HG03442 (cell line): ENCODE results near the gene ETV6.

ENCODE experiments used
- ATAC-seq: cut with Tn5 transposase; IDR thresholded peaks from one replicate; pipeline ENCODE4 v1.9.1; 2021; ENCODE audit warnings: mild to moderate bottlenecking, moderate library complexity; ENCODE audit not compliant: unreplicated experiment

Gene ETV6

GRCh38 chr12:11795192-11795912, 145.9 kb downstream of the ETV6 start:
- ATAC-seq = no peak

DNA sequence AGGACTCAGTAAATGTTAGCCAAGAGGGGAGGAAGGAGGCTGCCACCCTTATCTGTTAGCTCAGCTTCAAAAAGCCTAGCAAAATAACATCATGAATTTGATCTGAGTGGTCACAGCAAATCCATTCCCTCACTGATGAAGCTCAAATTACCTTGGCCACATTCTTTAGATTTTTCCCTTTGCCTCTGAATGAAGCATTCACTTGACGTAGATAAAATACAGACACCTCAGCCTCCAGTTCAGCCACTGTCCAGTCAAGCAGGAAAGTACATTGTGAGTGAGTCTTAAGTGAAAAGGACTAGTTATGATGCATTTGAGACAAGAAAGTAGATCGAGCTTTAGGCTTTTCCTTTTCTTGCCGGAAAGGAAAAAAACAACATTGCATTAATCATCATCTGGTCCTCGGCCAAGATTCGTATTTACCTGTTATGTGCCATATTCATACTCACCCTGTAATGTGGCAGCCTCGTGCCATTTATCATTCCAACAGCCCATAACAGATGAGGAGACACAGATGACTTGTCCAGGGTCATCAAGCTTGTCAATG, 146.5 kb downstream of the ETV6 start:
- ATAC-seq = no peak

DNA sequence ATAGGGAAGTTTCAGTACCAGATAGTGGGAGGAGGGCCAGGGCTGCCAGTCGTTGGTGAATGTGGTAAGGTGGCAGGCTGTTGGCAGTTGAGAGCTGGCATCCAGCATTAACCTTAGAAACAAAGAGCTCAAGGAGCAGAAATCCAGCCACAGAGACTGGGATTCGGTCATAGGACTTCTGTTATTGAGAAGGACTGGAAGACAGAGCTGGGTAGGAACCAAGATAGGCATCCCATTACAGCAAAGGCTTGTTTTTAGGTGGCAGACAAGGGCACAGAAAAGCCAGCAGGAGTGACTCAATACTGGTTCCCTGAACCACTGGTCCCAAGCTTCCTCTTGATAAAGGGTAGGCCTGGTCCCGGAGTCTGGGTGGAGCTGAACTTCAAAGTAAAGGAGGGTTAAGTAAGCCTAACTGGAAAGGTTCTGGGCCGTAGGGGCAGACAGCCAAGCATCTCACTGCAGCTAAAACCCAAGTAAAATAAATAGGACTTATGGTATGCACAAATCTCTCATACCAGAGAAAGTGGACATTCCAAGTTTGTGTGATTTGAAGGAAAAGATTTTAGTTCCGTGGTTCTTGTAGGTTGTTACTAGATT, 147.9 kb downstream of the ETV6 start:
- ATAC-seq = no peak

DNA sequence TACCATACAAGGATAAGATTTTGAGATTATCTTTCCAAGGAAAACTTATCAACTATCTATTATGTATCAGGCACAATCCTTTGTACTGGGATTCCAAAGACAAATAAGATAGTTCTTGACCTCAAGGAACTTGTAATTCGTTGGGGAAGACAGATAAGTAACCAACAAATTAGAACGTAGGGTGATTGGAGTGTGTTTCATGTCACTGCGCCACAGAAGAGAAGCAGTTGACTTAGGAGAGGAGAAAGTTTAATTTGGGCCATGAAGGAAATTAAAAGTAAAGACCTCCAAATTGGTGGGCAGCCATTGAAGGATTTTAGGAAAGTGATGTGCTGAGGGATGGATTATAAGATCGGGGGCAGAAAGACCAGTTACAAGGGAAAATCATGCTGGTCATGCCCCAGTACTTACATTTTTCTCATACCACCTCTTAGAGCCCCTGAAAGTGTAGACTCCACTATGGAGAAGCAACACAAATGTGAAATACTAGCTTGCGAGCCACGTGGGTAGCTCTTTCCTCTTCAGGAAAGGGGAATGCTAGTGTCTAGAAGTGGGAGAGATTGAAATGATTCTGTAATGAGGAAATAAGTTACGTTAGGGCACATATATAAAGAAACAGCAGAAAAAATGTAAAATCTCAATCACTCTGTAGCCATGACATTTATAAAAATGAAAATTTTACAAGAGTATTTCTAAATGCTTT, 148.7 kb downstream of the ETV6 start:
- no peak for ATAC-seq

GRCh38 chr12:11798856-11799501, 149.5 kb downstream of the ETV6 start:
- no peak for ATAC-seq

GRCh38 chr12:11799502-11799873, 150.0 kb downstream of the ETV6 start:
- ATAC-seq = no peak

DNA sequence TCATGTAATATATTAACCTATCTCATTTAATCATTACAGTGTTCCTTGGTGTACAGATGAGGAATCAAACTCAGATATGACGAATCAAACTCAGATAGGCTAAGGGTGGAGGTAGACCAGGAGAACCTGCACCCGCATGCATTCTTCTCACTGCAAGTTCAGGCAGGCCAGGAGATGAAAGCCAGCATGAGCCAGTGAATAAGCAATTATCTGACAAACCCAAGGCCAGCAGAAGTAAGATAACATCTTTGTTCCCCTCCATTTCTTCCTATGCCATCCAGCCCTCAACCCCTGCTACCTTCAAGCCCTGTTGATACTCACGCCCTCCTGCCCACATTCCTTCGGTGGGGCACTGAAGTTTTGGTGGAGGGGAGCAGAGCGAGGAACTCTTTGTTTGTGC, 152.2 kb downstream of the ETV6 start:
- ATAC-seq = no peak

- ATAC-seq = no peak
Measured at GRCh38 chr12:11804130-11804529, 154.7 kb downstream of the ETV6 start.

DNA sequence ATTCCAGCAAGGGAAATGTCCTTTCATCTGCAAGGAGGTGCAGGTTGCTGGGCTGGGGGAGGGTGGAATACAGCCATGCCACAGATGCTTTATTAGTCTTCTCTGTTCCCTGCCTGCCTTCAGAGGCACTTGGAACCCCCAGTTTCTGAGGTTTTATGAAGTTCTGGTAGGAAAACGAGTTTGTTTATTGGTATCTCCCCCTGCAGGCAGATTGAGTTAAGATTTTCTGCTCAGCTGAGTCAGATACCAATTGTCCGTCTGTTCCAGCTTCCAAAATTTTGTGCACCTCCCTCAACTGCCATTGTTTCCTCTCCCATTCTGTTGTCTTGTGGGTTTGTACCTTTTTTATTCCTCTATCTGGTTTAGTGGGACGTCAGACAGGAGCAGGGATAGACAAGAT, 155.6 kb downstream of the ETV6 start:
- no peak for ATAC-seq

GRCh38 chr12:11805680-11806079, 156.2 kb downstream of the ETV6 start:
- no peak for ATAC-seq

- no peak for ATAC-seq
Measured at GRCh38 chr12:11807458-11807857, 158.0 kb downstream of the ETV6 start.

DNA sequence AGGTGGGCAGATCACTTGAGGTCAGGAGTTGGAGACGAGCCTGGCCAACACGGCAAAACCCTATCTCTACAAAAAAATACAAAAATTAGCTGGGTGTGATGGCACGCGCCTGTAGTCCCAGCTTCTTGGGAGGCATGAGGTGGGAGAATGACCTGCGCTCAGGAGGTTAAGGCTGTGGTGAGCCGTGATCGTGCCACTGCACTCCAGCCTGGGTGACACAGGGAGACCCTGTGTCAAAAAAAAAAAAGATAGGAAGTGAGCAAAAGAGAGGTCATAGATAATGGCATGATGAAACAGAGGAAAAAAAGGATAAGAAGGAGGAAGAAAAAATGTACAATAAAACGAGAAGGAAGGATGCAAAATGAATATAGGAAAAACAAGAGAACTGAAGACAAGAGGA, 159.5 kb downstream of the ETV6 start:
- ATAC-seq = no peak

DNA sequence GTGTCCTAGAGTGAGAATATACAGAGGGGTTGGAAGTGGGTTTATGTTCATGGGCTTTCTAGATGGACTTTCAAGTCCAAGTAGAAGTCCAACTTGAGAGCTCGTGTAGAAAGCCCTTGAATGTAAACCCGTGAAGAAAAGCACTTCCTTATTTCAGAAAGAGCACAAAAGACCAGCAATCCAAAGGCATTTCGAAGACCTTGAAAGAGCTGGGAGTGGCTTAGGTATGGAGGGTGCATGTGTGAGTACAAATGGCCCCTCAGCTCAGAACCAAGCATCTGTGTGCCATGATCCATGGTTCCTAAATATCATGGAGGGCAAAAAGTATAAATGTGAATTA, 160.7 kb downstream of the ETV6 start:
- ATAC-seq = no peak

DNA sequence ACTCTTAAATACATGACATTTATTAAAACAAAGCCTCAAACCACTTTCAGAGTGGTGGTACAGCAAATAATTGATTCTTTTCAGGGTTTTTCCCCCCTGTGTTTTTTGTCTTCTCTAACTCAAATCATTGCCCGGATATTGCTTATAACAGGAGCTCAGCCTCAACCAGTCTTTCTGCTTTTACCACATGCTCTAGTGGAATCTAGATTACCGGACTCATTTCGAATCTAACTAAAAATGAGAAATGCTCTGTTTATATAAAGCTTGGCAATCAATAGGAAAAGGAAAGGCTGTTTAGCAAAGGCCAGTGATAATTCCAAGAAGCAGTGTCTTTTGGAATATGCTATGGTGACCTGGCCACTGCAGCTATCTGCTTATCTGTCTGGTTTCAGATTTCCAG, 161.5 kb downstream of the ETV6 start:
- ATAC-seq = no peak

DNA sequence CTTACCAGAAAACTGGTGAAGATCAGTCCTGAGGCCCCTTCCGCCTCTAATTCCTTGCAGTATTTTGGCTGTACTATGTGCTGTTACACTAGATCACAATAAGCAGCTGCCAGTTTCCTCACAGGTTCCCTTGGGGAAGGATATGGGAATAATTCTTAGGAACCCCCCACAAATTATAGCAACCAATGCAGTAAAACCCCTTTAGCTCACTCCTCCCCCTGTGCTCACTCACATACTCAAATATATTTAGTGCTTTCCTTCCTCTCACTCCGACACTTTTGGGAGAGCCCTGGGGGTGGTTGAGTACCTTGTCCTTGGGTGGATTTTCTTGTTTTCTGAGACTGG, 162.7 kb downstream of the ETV6 start:
- ATAC-seq = peak; percentile 3

DNA sequence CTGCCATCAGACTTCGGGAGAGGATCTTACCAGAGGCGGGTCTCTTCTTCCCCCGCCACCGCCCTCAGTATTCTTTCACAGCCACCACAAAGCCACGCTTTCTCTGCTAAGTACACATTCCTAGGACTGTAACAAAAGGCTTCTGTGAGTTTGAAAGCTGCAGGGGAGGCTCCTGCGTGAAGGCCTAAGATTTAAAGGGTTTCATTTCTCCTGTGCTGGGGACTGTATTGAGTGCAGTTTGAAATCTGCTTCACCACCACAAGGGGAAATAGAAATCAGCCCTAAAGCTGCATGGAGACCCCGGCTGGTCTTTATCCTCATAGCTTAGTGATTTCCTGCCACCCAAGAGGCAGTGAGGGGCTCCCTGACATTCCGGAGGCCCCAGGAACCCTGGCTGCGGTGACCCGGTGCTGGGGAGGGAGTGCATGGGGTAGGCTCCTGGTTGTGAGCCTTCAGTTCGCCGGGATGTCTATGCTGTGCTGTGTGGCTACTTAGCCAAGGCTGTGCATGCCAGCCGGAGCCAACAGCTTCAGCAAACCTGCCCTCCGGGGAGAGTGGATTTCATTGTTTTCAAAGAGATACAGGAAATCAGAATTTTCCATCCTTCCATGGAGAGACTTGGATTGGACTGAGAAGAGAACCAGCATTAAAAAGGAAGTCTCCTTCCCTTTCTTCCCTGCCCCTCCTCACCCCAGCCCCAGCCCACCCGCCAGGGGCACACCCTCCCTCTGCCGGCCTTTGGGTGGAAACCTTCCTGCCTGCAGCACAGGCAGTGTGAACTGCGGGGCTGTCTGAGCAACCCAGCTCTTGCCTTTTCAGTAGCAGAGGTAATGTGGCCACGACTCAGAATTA, 163.3 kb downstream of the ETV6 start:
- peak; percentile 65 for ATAC-seq

GRCh38 chr12:11813438-11813813, 164.0 kb downstream of the ETV6 start:
- ATAC-seq = no peak

GRCh38 chr12:11814374-11814773, 164.9 kb downstream of the ETV6 start:
- ATAC-seq = no peak

DNA sequence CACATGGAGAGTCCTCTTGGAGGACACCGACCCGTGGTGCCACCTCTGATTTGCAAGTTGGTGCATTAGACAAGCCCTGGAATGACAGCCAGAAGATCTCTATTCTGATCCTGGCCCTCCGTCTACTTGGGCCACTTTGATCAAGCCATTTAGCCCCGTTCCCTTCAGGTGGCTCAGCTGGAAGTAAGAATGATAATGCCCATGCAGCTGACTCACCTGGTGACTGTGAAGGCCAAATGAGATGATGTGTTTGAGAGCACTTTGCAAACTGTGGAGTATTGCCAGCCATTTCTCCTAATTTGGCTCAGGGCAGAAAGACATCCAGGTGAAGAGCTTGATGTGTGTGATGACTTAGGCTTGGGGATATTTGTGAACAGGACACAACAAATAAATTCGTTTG, 165.9 kb downstream of the ETV6 start:
- no peak for ATAC-seq

GRCh38 chr12:11819643-11820042, 170.2 kb downstream of the ETV6 start:
- no peak for ATAC-seq

GRCh38 chr12:11820476-11820875, 171.0 kb downstream of the ETV6 start:
- ATAC-seq = no peak
